HFF-Myc (cell line): Measurements from ENCODE around the gene POU2F1.

Experiments
- DNase-seq: peaks from one replicate; pipeline ENCODE4 v3.0.0-alpha.2; 2011; ENCODE audit warnings: low read depth; ENCODE audit errors: extremely low read depth
- H3K4me3 ChIP-seq: replicated peaks from 2 replicates; pipeline ENCODE4 v1.5.1; 2011; ENCODE audit warnings: low read depth, mild to moderate bottlenecking, control low read depth, low read length
- TF ChIP-seq, protein P1 (sequence below): IDR thresholded peaks from 2 replicates; pipeline ENCODE4 v1.5.1; 2012; ENCODE audit warnings: mild to moderate bottlenecking, low read depth, low read length, control low read depth; ENCODE audit errors: missing control alignments

Gene POU2F1

GRCh38 chr1:167454304-167454893 is 233.7 kb downstream of the POU2F1 start:
- DNase-seq: no peak
- peak overlapping the region; percentile 50 for H3K4me3 ChIP-seq
- TF ChIP-seq, protein P1, sequence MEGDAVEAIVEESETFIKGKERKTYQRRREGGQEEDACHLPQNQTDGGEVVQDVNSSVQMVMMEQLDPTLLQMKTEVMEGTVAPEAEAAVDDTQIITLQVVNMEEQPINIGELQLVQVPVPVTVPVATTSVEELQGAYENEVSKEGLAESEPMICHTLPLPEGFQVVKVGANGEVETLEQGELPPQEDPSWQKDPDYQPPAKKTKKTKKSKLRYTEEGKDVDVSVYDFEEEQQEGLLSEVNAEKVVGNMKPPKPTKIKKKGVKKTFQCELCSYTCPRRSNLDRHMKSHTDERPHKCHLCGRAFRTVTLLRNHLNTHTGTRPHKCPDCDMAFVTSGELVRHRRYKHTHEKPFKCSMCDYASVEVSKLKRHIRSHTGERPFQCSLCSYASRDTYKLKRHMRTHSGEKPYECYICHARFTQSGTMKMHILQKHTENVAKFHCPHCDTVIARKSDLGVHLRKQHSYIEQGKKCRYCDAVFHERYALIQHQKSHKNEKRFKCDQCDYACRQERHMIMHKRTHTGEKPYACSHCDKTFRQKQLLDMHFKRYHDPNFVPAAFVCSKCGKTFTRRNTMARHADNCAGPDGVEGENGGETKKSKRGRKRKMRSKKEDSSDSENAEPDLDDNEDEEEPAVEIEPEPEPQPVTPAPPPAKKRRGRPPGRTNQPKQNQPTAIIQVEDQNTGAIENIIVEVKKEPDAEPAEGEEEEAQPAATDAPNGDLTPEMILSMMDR: no peak

DNA sequence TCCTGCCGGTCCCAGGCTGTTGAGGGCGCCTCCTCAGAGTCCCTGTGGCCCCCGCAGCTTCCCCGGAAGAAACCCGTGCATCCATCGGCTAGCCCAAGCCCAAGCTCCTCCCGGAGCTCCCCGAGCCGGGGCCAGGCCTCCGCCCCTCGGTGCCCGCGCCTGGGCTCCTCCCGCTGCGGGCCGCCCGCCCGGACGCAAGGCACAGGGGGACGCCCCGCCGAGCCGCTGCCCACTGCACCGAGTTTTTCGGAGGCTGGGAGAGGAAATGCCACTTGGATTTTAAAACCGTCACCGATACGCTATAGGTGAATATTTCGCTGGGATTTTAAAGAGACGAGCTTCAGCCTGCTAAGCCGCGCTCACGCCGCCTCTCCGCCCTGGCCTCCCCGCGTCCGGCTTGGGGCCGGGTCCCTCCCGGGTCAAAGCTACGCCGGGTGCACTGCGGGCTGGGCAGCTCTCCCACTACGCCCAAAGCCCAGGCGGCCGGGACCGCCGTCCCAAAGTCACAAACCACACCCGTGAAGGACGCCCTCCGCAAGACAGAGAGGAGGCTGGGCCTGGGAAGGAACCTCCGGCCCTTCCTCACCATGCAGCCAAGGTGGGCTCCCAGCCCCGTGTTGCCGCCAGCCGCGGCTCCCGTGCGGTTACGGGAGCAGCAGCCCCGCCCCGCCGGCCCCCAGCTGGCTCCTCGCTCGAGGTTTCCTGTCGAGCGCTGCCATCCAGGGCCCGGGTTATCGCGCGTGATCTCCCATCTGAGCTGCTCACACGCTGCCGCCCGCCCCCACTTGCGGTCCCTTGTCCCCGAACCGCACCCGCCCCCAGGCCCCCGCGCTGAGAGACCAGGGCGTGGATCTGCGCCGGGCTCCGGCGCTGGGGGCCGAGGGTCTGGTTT is 234.5 kb downstream of the POU2F1 start:
- DNase-seq: no peak
- peak overlapping the region; percentile 50 for H3K4me3 ChIP-seq
- TF ChIP-seq, protein P1: no peak

- H3K4me3 ChIP-seq: peak overlapping the region; percentile 50
- TF ChIP-seq, protein P1: no peak
- no peak for DNase-seq
Observed at GRCh38 chr1:167455786-167456446, 235.2 kb downstream of the POU2F1 start.

GRCh38 chr1:167456524-167456923 is 235.8 kb downstream of the POU2F1 start:
- no peak for DNase-seq

DNA sequence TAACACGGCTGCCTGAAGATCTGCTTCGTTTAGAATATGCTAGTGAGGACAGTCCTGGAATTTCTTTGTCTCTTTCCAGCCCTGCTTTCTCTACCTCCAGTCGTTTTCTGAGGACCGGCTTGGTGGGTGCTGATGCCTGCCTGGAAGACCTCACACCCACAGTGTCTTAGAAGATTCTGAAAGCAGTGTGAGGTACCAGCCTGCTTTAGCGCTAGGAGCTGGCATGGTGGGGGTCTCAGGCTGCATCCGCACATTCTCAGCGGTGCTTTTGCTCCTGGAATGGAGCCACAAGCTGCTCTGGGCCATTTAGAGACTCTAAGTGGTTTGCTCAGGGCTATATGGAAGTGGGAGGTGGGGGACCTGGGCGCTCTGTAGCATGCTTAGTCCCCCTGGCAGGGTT is 236.2 kb downstream of the POU2F1 start:
- no peak overlapping the region for H3K4me3 ChIP-seq
- no peak for DNase-seq
- TF ChIP-seq, protein P1: no peak

More at GRCh38 chr1:167456524-167456923, 235.8 kb downstream of the POU2F1 start:
- H3K4me3 ChIP-seq: no peak overlapping the region
- TF ChIP-seq, protein P1: no peak

DNA sequence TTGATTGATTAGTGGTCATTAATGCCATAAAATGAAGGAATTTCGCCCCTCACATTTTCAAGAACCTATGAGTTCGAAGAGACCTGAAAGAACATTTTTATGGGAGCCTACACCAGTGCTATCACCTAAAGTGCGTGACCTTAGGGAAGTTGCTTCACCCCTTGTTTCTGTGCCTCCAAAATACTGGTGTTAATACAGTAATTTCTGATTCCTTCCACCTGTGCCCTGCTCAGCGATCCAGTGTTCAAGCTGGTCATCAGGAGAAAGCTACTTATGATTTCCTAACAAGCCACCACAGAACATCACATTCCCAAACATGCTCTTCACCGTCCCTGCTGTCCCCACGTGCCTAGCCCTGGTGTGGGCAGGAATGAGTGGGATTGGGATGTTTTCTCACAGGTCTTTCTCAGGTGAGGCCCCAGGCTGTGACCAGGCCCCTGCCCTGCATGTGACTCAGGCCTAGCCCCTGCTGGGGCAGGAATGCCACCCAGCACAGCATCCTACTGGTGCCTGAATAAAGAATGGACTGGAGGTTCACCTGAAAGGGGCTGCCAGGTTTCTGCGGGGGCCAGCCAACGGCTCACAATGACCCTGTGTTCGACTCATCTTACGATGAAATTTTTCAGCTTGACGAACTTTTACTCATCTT is 237.4 kb downstream of the POU2F1 start:
- TF ChIP-seq, protein P1: no peak
- DNase-seq: no peak
- H3K4me3 ChIP-seq: no peak overlapping the region
